OCI-LY7 (cell line): Measurements from ENCODE around the gene LONP2.

Source experiments
- CTCF ChIP-seq: fragments of 200-600 bp; sonication (generic); conservative IDR thresholded peaks from 2 replicates; pipeline ENCODE4 v1.5.1; 2014; ENCODE audit warnings: mild to moderate bottlenecking, antibody characterized with exemption, low read length, moderate library complexity, mixed read lengths
- EZH2phosphoT487 ChIP-seq: fragments of 200-600 bp; sonication (generic); IDR thresholded peaks from 2 replicates; pipeline ENCODE4 v1.6.1; 2018; ENCODE audit warnings: low read depth, borderline replicate concordance, mild to moderate bottlenecking, mixed run types, antibody characterized with exemption, low read length, moderate library complexity, mixed read lengths

- TF ChIP-seq CTCF: no peak
- TF ChIP-seq EZH2phosphoT487: no peak
Observed at GRCh38 chr16:48236286-48236685, 7.8 kb upstream of the LONP2 start.
